Myocyte (in vitro differentiated cells): ENCODE measurements around the gene EOMES. TPM values are rescaled to one million over a fixed set of nuclear protein-coding genes. Genes with fewer than 3 reads are reported as not detected.

Source experiments
- DNase-seq: peaks from one replicate; pipeline ENCODE4 v3.0.0-alpha.2; 2012; ENCODE audit warnings: low read depth
- total RNA-seq: library from RNA; depleted of rRNA; stranded (reverse); fragments of >200 nt; gene quantifications from 2 replicates; pipeline ENCODE4 v1.2.3, GENCODE V29; 2014

Gene EOMES
- total RNA-seq, 1 donor from 2014 or later: not detected

DNA sequence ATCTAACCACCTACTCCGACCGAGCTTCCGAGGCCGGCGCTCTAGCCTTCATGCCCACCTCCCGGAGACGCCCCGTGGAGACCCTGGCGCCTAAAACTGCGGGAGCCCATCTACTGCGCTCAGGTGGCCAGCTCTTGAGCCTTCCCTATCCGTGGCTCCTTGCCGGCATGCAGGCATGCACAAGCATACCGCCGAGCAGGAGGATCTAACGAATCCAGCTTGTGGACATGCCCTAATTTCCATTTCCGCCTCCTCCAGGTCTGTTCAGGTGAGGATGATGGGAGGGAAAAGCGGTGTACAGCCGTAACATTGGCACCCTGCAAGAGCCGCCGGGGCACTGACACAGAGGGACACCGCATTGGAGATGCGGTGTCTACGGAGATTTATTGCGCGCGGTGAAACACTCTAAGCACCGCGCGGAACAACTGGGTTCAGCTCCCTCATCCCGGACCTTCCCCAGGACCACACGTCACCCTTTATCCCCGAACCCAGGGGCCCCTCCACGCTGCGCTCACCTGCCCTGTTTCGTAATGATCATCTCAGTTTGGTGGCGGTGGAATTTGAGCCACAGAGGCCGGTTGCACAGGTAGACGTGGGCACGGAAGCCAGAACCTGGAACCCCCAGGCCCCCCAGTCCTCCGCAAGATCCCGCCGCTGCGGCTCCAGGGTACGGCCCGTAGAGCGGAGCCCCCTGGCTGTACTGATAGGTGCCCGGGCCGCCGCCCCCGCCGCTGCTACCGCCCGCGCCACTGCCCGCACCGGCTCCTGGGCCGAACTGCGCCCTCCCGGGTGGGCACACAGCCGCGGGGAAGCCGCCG lies 1.0 kb downstream of the EOMES start:
- no peak for DNase-seq

DNA sequence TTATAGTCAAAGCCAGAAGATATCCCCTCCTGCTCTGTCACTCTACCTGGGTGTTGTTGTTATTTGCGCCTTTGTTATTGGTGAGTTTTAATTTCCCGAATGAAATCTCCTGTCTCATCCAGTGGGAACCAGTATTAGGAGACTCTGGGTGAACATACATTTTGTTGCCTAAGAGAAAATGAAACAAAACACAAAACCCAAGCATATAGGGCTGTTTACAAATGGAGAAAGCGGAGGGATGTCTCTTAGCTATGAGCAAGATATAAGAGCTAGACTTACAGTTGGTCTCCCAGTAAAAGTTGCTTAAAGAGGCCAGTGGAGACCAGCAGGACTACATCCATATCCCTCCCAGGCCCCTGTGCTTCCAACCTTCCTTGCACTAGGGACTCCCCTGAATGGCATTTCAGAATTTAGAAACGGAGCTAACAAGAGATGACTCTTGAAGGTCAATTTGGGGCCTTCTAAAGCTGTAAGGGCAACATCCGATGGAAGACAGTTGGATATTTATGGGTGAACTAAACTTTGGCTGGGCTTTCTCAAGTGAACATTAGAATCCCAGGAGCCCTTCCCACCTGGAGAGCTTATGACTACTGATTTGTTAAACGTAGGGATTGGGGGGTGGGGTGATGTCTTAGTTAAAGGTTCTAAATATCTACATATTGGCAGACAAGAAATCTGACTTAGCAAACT lies 2.7 kb downstream of the EOMES start:
- DNase-seq: no peak

DNA sequence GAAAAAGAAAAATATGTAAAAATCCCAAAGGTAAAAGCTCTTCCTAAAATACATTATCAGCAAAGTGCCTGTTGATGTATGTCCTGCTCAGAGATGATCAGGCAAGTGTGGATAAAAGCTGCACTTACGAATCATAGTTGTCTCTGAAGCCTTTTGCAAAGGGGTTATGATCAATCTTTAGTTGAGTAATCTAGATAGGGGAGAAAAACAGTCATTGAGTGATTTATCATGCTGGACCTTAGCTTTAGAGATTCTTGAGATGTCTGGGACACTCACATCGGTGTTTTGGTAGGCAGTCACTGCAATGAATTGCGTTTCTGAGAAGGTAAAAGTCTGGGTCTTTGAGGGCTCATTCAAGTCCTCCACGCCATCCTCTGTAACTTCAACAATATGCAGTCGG lies 3.7 kb downstream of the EOMES start:
- no peak for DNase-seq

DNA sequence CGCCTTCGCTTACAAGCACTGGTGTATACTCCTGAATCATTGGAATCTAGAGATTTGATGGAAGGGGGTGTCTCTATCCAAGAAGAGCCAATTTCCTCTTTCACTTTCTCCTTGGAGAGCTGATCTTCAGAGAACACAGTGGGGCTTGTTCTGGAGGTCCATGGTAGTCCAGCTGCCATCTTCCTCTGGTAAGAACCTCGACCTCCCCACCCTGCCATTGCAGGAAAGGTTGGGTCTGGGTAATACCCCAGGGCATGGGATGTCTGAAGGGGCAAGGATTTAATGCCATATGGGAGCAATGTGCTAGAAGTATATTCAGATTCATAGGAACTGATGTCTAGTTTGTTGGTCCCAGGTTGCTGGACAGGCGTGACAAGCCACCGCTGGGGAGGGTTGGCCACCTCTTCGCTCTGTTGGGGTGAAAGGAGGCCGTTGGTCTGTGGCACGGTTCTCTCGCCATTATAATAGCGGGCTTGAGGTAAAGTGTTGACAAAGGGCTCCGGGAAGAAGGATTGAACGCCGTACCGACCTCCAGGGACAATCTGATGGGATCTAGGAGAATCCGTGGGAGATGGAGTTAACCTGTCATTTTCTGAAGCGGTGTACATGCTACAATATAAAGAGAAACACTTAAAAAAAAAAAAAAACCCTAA lies 4.8 kb downstream of the EOMES start:
- no peak for DNase-seq

DNA sequence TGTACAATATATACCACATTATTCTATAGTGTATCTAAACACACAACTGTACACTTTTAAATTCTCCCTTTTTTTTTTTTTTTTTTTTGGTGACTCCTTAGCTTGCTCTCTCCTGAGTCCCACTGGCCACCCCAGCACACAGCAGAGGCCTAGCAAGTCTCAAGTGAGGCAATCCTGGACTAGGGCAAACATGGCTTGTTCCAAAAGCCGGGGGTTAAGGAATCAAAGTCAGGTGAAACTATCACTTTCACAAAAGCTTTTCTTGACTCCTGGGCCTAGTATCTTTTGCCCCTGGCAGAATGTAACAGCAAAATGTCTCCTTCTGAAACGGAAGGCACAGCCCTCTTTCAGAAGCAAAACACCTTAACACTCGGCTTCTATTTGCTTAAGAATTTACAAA lies 5.8 kb downstream of the EOMES start:
- DNase-seq: no peak

DNA sequence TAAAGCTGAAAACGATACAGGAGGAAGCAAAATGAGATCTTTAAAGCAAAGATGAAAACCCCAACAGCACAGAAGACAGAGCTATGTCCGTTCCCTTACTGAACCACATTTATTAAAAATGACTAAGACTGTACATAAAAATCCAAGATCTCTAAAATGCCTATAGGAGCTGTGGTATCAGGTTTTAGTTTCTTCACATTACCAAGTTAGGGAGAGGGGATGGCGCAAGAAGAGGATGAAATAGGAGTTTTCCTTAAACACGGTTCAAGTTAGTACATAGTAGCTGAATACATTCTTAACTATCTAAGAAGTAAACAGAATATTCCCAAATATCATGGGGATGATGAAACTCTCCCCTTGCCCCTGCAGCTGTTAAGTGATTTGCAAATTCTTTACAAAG lies 6.3 kb downstream of the EOMES start:
- DNase-seq: no peak

DNA sequence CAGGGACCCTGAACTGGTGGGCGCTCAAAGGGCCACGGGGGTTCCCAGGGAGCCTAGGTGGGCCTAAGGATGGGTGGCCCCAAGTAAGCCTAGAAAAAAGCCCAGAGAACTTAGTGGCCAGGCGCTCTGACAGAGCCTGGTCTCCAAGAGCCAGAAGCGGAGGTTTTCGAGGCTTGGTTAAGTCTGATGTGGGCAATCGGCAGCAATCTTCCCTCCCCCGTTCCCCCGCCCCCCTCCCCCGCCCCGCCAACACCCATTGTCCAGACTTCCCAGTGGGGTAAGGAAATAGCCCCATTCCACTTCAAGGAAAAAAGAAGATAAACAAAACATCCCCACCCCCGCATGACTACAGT lies 6.7 kb downstream of the EOMES start:
- DNase-seq: no peak

DNA sequence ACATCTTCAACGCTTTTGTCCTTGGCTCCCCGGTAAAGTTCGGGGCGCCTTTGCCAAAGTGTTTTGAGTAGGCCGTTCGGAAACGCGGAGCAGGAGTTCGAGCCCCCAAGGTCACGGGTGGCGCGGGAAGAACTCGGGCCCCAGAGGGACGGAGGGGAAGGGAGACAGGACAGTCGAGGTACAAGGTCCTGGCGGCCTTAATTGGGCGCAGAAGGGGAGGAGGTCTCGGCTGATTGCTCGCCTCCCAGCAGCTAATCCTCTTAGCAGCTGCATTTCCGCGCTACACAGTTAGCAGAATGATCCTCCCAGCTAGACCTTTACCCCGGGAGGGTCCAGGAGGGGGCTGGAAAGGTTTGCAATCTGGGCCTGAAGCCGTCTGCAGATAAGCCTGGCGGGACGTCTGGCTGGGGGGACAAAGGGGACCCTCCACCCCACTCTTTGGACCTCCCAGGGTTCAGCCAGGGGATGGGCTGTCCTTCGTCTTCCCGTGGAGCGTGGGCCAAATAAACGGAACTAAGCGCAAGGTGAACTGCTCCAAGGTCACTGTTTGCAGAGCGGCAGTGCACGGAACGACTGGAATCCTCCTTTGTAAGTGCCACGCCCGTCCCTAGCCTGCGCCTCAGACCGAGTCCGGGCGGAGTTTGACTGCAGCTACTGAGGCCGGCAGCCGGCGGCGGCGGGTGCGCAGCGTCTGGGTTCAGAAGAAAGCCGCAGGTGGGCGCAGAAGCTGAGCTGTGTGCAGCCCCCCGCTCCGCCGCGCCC lies 7.2 kb downstream of the EOMES start:
- peak; percentile 13 for DNase-seq

DNA sequence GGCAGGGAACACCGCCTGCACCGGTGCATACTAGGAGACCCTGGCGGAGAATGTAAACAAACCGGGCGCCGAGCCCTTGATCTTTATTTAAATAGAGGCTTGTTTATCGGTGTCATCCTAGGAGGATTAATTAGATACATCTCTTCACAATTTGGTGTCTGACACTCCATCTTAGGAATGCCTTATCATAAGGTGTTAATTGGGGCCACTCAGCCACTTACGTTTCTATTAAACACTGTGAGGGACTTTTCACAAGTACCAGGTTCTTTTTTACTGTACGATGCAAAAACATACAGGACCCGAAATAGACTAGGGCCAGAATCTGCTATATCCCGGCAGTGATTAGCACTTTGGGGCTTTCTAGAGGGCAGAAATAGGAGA lies 8.0 kb downstream of the EOMES start:
- DNase-seq: no peak

DNA sequence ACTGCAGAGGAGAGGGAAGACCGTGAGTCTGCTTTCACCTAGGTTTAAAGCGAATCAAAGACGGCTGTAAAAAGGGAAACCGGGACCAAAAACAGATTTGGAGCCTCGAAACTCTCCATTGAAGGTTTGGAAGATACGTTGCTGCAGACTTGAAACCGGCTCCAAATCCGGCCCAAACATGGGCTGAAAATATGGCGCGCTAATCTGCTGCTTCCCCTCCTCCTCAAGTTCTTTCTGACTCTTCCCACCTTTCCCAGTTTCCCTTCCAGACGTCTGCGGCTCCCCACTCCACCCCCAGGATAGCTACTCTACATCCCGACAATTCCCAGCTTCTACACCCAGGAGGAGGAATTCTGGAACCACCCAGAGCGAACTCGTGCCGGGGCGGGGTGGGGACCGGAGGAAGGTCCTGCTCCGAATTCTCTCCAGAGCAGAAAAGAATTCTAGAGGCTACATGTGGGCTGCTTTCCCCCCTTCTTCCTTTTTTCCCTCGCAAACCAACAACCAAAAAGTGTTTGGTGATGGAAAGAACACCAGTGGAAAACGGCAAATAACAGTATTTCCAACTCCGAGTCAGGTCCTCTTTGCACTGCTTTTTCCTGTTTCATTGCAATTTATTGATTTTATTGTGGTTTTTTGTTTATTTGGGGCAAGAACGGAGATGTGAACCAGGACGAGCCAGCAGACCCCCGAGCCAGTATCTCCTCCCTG lies 8.5 kb downstream of the EOMES start:
- DNase-seq: peak; percentile 17

DNA sequence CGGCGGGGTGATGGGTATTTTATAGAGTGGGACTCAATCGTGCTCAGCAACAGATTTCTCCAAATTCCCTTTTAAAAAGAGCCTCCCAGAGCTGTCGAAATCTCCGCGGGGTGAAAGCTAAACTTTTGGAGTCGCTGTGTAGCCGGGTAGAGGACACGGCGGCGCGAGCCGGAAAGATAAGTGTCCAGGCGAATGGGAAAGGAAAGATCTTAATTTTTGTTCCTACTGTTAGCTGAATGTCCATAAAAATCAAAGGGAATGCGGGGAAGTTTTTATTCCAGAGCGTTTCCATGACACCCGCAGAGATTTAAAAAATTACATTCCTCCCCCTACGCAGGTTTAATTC lies 9.1 kb downstream of the EOMES start:
- DNase-seq: no peak

DNA sequence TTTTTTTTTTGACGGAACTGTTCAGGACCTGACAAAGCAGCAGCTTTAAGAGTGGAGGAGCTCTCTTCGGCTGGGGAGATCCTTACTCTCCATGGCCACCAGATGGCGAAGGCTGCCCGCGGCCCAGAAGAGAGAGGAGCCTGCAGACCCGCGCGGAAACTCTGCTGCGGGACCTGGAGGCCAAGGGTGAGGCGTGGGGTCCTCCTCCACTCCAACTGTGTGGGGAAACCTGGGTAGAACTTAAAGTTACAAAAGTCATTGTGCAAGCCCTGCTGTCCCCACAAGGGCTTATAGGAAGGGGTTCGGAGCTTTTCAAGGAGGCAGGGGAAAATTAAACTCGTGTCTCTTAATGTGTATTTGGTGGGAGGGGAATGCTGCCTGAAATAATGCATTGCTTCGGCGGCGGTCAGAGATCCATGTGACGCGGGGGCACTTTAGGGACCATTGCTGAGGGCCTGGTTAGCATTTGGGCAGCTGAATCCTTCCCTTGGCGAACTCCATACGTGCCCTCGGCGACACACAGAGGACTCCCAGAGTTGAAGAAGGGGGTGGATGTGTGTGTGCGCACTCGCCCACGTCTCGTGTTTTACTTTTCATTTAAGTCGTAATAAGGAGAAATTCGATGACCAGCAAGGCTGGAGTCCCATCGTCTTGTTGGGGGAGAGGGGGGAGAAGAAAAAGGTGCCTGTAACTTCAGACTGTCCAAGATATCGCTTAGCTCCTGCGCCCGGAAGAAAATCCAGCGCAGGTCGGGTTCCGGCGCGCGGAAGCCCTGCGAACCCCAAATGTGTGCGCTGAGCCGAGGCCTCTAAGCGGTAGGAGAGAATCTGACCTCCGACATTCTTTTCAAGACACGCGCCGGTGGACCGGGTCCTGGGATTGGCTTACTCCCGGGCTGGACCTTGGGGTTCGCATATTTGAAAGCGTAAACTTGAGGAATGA lies 9.7 kb downstream of the EOMES start:
- peak; percentile 86 for DNase-seq

DNA sequence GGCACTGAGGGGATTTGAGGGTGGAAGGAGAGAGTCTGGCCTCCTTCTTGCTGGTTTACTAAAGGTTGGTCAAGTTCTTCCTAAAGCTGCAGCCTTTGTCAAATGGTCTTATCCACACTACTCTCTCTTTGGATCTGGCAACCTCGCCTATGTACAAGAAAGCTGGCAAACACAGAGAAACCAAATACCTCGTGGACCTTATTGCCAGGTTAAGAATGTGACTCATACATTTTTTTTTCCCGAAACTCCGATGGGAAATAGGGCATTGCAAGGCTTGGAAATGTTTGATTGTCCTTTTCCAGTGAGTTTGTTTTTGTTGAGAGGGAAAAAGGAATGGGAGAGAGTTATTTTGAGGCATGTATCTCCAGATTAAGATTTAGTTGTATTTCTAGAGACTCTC lies 13.9 kb downstream of the EOMES start:
- DNase-seq: no peak

DNA sequence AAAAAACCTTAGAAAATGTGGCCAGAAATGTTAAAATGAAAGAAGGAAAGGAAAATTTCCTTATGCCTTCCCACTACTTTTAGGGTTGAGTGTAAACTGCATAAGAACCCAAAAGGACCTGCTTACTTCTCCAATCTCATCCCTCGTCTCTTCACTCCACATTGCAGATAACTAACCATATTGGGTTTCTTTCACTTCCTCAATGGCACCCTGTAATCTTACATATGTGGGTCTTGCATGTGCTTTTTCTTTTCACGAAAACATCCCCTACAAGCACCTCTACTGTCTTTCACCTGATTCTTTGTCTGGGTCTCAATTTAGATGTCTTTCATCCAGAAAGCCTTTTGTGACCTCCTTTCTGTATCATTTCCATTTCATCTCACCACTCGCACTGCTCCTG lies 23.1 kb downstream of the EOMES start:
- DNase-seq: no peak

DNA sequence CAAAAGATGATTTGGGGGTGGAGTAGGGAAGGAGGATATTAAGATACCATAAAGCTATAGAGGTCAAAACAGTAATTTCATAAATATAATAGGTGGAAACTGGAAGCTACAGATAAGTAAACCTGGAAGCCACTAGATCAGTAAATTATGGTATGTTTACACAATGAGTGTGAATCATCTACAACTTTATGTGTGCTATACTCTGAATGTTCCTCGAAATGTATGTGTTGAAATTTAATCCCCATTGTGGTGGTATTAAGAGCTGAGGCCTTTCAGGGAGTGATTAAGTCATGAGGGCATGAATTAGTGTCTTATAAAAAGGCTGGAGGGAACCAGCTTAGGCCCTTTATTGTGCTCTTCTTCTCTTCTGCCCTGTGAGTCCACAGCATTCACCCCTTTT lies 25.2 kb downstream of the EOMES start:
- DNase-seq: no peak

DNA sequence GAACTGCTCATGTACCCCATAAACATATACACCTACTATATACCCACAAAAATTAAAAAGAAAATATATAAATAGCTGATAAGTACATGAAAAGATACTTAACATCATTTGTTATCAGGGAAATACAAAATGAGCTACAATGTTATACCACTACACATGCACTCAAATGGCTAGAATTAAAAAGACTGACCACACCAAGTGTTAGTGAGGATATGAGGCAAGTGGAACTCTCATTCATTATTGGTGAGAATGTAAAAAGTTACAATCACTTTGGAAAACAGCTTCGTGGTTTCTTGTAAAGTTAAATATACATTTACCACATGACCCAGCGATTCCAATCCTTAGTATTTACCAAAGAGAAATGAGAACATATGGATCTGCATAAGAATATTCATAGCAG lies 26.5 kb downstream of the EOMES start:
- no peak for DNase-seq

DNA sequence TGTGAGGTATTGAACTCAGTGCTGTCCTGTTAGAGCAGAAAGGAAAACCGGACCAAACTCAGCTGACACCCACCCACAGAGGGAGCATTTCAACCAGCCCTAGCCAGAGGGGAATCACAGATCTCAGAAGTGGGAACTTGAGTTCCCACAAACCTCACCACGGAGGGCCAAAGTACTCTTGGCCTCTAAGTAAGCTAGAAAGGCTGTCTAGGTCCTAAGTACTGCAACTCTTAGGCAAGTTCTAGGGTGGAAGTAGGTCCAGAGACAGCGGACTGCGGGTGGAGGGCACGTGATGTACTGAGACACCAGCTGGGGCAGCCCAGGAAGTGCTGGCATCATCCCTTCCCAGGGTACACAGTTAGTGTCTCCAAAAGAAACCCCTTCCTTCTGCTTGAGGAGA lies 34.1 kb downstream of the EOMES start:
- DNase-seq: peak; percentile 10

DNA sequence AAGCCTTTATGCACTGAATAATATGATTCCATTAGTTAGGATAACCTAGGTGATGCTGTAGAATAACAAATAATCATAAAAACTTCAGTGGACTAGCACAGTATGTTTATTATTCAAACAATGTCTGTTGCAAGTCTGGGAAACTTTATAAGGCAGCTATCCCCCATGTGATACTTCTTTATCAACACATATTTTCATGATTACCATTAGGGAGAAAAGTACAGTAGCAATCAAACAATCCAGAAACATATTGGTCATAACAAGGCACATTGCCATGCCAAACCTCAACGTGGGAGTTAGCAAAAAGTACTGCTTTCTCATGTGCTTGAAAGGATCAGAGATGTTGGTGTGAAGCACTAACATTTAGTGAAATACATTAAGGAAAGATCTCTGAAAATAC lies 35.5 kb downstream of the EOMES start:
- DNase-seq: peak; percentile 18

DNA sequence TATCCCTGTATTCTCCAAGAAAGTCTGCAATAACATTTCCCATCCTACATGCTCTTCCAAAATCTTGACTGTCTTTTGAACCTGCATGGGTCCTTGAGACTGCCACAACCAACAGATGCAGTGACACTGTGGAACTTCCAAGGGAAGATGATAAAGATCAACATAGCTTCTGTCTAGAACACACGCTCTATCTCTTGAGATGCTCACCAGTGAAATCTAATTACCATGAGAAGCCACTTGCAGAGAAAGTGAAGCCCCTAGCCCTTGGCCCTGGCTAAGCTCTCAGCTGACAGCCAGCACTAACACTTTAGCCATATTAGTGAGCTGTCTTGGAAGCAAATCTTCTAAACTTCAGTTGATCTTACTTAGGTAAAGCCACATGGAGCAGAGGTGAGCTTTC lies 36.6 kb downstream of the EOMES start:
- DNase-seq: no peak

DNA sequence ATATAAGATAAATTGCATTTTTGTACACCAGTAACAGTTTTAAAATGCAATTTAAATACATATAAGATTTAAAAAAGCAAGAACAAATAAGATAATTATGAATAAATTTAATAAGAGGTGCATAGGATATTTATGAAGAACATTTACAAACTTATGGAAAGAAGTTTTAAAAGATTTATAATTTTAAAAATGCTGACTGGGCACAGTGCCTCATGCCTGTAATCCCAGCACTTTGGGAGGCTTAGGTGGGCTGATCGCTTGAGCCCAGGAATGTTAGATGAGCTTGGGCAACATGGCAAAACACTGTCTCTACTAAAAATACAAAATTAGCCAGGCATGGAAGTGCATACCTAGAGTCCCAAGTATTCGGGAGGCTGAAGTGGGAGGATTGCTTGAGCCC lies 37.8 kb downstream of the EOMES start:
- DNase-seq: no peak
